GM23248 (cell line): ENCODE measurements around the gene NXPH4. TPM values are rescaled to one million over a fixed set of nuclear protein-coding genes. Genes with fewer than 3 reads are reported as not detected.

Experiments
- DNase-seq: peaks from one replicate; pipeline ENCODE4 v3.0.0-alpha.2; 2015
- H2AFZ ChIP-seq: fragments of 200-600 bp; sonication (generic); 2 replicates; pipeline ENCODE4 v1.6.1; 2016; ENCODE audit warnings: antibody characterized with exemption
- H3F3A ChIP-seq: fragments of 200-600 bp; sonication (generic); 2 replicates; pipeline ENCODE4 v1.6.1; 2016; ENCODE audit warnings: mild to moderate bottlenecking, antibody characterized with exemption, mixed run types; ENCODE audit not compliant: insufficient read depth
- H3K27ac ChIP-seq: fragments of 200-600 bp; sonication (generic); 2 replicates; pipeline ENCODE4 v1.5.1; 2016; ENCODE audit warnings: mild to moderate bottlenecking
- H3K27me3 ChIP-seq: fragments of 200-600 bp; sonication (generic); replicated peaks from 2 replicates; pipeline ENCODE4 v1.6.1; 2016; ENCODE audit warnings: mild to moderate bottlenecking; ENCODE audit not compliant: insufficient read depth
- H3K36me3 ChIP-seq: fragments of 200-600 bp; sonication (generic); 2 replicates; pipeline ENCODE4 v1.6.1; 2016; ENCODE audit warnings: low read depth, mild to moderate bottlenecking
- H3K4me1 ChIP-seq: fragments of 200-600 bp; sonication (generic); 2 replicates; pipeline ENCODE4 v1.6.1; 2016; ENCODE audit warnings: mild to moderate bottlenecking; ENCODE audit not compliant: insufficient read depth
- H3K4me2 ChIP-seq: fragments of 200-600 bp; sonication (generic); one replicate; pipeline ENCODE4 v1.6.1; 2016; ENCODE audit warnings: mild to moderate bottlenecking; ENCODE audit not compliant: unreplicated experiment
- H3K4me3 ChIP-seq: fragments of 200-600 bp; sonication (generic); 2 replicates; pipeline ENCODE4 v1.5.1; 2016; ENCODE audit warnings: mild to moderate bottlenecking
- H3K79me2 ChIP-seq: fragments of 200-600 bp; sonication (generic); 2 replicates; pipeline ENCODE4 v1.6.1; 2016; ENCODE audit warnings: mild to moderate bottlenecking; ENCODE audit not compliant: insufficient read depth
- H3K9ac ChIP-seq: fragments of 200-600 bp; sonication (generic); 2 replicates; pipeline ENCODE4 v1.6.1; 2016; ENCODE audit warnings: mild to moderate bottlenecking
- H3K9me2 ChIP-seq: fragments of 200-600 bp; sonication (generic); 2 replicates; pipeline ENCODE4 v1.6.1; 2016; ENCODE audit warnings: mixed run types, mild to moderate bottlenecking, moderate library complexity; ENCODE audit not compliant: insufficient read depth
- H3K9me3 ChIP-seq: fragments of 200-600 bp; sonication (generic); one replicate; pipeline ENCODE4 v1.6.1; 2017; ENCODE audit warnings: low read depth
- H4K20me1 ChIP-seq: fragments of 200-600 bp; sonication (generic); 2 replicates; pipeline ENCODE4 v1.6.0; 2016; ENCODE audit not compliant: insufficient read depth
- EZH2 ChIP-seq: fragments of 200-600 bp; sonication (generic); IDR thresholded peaks from 2 replicates; pipeline ENCODE4 v1.6.1; 2018; ENCODE audit warnings: antibody characterized with exemption, mild to moderate bottlenecking; ENCODE audit not compliant: insufficient read depth, poor library complexity, severe bottlenecking
- EZH2phosphoT487 ChIP-seq: fragments of 200-600 bp; sonication (generic); IDR thresholded peaks from 2 replicates; pipeline ENCODE4 v1.6.1; 2018; ENCODE audit warnings: antibody characterized with exemption, moderate library complexity, mild to moderate bottlenecking, low read depth; ENCODE audit not compliant: insufficient read depth
- WGBS, 2 experiments: methylation state at CpG; one replicate each; pipeline ENCODE4 v1.1.6; 2015 to 2017; ENCODE audit warnings: low lambda C conversion rate in 2 of 2, low coverage in 1 of 2; ENCODE audit errors: missing lambda C conversion rate in 2 of 2; 5-methylcytosine and 5-hydroxymethylcytosine counted together
- in situ Hi-C: fragments of 300-500 bp; cut with MboI; formaldehyde crosslinking; loops from 2 replicates; pipeline ENCODE4 v1.15.0; 2020
- polyA plus RNA-seq: library from polyadenylated mRNA; unstranded; fragments of >200 nt; fragmentation: Nextera tagmentation; extraction: Ambion mirVana; gene quantifications from 2 replicates; pipeline ENCODE4 v1.2.1, GENCODE V29; 2016
- total RNA-seq: library from RNA; depleted of rRNA; stranded (reverse); fragments of >200 nt; shearing (Covaris generic); gene quantifications from 2 replicates; pipeline ENCODE4 v1.2.3, GENCODE V29; 2014

The NXPH4 gene
- total and polyA plus RNA-seq, 2 experiments from 2014 or later = 5.4 to 5.7 TPM

DNA sequence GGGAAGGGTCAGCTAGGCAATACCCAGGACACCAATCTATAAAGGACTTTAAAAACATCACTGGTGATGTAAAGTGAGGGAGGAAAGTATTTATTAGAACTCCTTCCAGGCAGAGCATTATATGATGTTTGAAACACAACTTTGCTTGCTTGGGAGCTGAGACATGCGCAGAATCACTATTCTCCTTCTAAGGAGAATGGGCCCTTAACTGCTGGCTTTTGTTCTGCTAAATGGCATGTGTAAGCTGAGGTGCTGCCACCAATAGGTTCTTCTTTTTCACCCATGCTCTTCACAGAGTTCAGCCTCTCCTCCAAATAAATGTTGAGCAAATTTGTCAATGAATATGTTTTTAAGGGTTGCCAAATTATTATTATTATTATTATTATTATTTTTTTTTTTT, 30.4 kb downstream of the NXPH4 start:
- Histone ChIP-seq H3K4me2 (no peak overlapping the region), H3K27ac (no peak overlapping the region), H3K27me3 (no peaks in the 10 kb centered on the region), H3K79me2 (no peaks in the 10 kb centered on the region), H3K9me2 (no peaks in the 10 kb centered on the region), H3F3A (peaks cover 8% of the 10 kb centered on the region; the same call in 1 of the 2 replicates), H3K36me3 (no peaks in the 10 kb centered on the region), H4K20me1 (no peaks in the 10 kb centered on the region), H3K9ac (no peak overlapping the region), H3K4me1 (peaks cover 11% of the 10 kb centered on the region), H2AFZ (no peak overlapping the region), H3K4me3 (no peak overlapping the region), H3K9me3 (no peaks in the 10 kb centered on the region)
- DNase-seq = no peak
- TF ChIP-seq EZH2 (no peak), EZH2phosphoT487 (no peak)
- in situ Hi-C loops = no loop called here
- WGBS, 2 experiments = 96 to 100% methylated on average over 1 of the region's 1 CpG

DNA sequence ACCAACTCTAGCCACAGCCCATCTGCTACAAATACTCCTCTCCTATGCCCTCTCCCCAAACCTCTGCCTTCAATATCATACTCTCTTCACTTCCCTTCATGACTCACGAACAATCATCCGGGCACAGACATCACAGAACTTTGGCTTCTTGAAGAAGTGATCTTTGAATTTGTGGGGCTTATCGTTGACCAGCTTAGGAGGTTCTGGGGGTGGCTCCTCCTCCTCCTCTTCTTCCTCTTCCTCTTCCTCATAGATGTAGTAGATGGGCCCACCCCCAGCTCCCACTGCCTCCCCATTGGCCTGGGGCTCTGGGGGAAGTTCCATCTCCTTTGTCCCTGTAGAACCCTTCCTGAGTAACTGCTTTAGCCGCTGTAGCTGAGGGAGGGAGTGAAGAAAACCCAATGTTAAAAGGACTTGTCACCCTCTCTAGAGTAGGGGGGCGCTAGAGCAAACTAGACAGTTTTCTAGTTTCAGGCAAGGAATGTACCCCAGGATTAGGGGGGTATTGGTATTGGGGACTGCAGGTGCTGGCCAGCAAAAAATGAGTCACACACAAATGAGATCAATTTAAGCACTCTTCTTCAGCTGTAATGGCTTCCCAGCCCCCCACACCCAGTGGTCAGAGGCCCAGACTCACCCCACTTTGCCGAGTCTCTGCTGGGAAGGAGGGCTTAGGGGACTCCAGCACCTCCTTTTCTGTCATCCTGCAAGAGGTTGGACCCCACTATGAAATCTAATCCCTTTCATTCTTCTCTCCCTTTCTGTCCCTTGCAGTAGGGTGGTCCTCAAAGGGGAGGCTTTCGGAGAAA, 32.5 kb downstream of the NXPH4 start:
- Histone ChIP-seq H3K4me2 (no peak overlapping the region), H3K36me3 (peaks cover 4% of the 10 kb centered on the region; the same call in 1 of the 2 replicates), H3K9me2 (no peaks in the 10 kb centered on the region), H3K27ac (no peak overlapping the region), H3K9ac (no peak overlapping the region), H4K20me1 (no peaks in the 10 kb centered on the region), H3K4me3 (no peak overlapping the region), H2AFZ (no peak overlapping the region), H3K79me2 (no peaks in the 10 kb centered on the region), H3K9me3 (no peaks in the 10 kb centered on the region), H3F3A (peaks cover 8% of the 10 kb centered on the region; the same call in 1 of the 2 replicates), H3K4me1 (no peaks in the 10 kb centered on the region), H3K27me3 (no peaks in the 10 kb centered on the region)
- in situ Hi-C loops = no loop called here
- no peak for TF ChIP-seq EZH2phosphoT487
- no peak for TF ChIP-seq EZH2
- 76 to 80% methylated on average over 7 of the region's 7 CpGs for WGBS, 2 experiments
- DNase-seq = no peak

DNA sequence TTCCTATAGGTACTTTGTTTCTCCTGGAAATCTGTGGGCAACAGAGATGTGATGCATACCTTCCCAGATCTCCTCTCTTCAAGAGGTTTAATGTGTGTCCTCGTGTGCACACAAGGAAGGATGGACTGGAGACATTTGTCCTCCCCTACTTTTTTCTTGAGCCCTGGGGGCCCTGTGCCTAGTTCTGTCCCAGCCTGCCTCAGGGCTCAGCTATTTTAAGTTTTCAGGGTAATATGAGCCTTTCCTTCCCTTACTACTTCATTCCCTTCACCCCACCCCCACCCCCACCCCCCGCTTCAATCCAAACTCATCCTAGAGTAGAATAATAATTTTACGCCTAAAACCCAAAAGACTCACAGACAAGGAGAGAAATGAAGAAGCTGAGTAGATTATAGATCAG, 33.9 kb downstream of the NXPH4 start:
- Histone ChIP-seq H2AFZ (no peak overlapping the region), H3K4me2 (no peak overlapping the region), H3K36me3 (peaks cover 4% of the 10 kb centered on the region; the same call in 1 of the 2 replicates), H3K27ac (no peak overlapping the region), H3K4me1 (no peaks in the 10 kb centered on the region), H3K4me3 (no peak overlapping the region), H3K27me3 (no peaks in the 10 kb centered on the region), H4K20me1 (no peaks in the 10 kb centered on the region), H3K9me2 (no peaks in the 10 kb centered on the region), H3F3A (no peaks in the 10 kb centered on the region; the same call in 1 of the 2 replicates), H3K9me3 (no peaks in the 10 kb centered on the region), H3K79me2 (no peaks in the 10 kb centered on the region), H3K9ac (no peak overlapping the region)
- no peak for DNase-seq
- 85% methylated on average over 3 of the region's 3 CpGs for WGBS, 2 experiments
- no peak for TF ChIP-seq EZH2
- in situ Hi-C loops = no loop called here

DNA sequence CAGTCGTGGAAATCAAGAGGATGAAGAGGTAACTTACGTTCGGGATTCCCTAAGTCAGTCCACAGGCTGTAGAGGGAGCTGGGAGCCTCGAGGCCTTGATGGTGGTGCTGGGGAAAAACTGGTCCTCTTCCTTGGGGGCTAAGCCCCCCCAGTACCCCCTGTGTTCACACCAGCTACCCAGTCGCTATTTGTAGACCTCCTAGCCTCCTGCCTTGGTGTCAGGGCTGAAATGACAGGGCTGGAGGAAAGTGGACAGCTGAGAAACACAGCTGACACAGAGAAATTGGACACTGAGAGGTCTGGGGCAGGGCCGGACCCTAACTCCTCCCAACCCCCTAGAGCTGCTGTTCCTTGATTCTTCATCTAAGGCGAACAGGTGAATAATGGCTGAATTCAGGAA, 34.4 kb downstream of the NXPH4 start, which contains the start of gene STAC3:
Gene STAC3, minus strand, starts transcription at position 232 of the 400 bp plus-strand sequence. CDS start 1,551 bp downstream, outside the sequence.
- Histone ChIP-seq H3K36me3 (peaks cover 4% of the 10 kb centered on the region; the same call in 1 of the 2 replicates), H2AFZ (no peak within 1 kb of the TSS), H3K9me2 (no peaks in the 10 kb centered on the region), H3F3A (no peaks in the 10 kb centered on the region; the same call in 1 of the 2 replicates), H4K20me1 (no peaks in the 10 kb centered on the region), H3K27ac (no peak within 1 kb of the TSS), H3K4me2 (no peak within 1 kb of the TSS), H3K9ac (no peak within 1 kb of the TSS), H3K4me1 (no peaks in the 10 kb centered on the region), H3K9me3 (no peaks in the 10 kb centered on the region), H3K4me3 (no peak within 1 kb of the TSS), H3K27me3 (no peaks in the 10 kb centered on the region), H3K79me2 (no peaks in the 10 kb centered on the region)
- DNase-seq = no peak
- in situ Hi-C loops = no loop called here
- no peak for TF ChIP-seq EZH2
- TF ChIP-seq EZH2phosphoT487 = no peak
- 61 to 66% methylated on average over 7 of the region's 7 CpGs for WGBS, 2 experiments
